Endometrial microvascular endothelial cells (primary cell): ENCODE measurements around the gene ISG20. TPM values are rescaled to one million over a fixed set of nuclear protein-coding genes. Genes with fewer than 3 reads are reported as not detected.

Experiments used
- in situ Hi-C: cut with HindIII; loops from 2 replicates; pipeline ENCODE4 v1.10.0; 2017; ENCODE audit warnings: low sequenced_read_pairs, low pct_unique_long_range_greater_than_20kb; ENCODE audit errors: inconsistent ontology term
- total RNA-seq: library from RNA; depleted of rRNA; stranded (reverse); fragments of >200 nt; gene quantifications from one replicate; pipeline ENCODE4 v1.2.3, GENCODE V29; 2015; ENCODE audit errors: inconsistent ontology term

Gene ISG20
- 5.1 TPM for total RNA-seq

- in situ Hi-C loops, result no loop called here
Measured at GRCh38 chr15:88638626-88639372, at the start of gene ISG20. Gene ISG20 (plus strand): TSS chr15:88639016. CDS start chr15:88639367, 351 bp downstream.

DNA sequence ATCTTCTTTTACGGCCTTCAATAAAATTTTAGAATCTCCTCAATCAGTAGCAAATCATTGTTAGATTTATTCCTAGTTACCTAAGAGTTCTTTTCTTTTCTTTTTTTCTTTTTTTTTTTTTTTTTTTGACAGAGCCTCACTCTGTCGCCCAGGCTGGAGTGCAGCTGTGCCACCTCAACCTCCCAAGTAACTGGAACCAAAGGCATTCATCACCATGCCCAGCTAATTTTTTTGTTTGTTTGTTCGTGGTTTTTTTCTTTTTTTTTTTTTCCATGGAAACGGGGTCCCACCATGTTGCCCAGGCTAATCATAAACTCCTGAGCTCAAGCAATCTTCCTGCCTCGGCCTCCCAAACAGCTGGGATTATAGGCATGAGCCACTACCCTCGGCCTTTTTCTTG, 48.1 kb upstream of the ISG20 start:
- in situ Hi-C loops, result no loop called here

DNA sequence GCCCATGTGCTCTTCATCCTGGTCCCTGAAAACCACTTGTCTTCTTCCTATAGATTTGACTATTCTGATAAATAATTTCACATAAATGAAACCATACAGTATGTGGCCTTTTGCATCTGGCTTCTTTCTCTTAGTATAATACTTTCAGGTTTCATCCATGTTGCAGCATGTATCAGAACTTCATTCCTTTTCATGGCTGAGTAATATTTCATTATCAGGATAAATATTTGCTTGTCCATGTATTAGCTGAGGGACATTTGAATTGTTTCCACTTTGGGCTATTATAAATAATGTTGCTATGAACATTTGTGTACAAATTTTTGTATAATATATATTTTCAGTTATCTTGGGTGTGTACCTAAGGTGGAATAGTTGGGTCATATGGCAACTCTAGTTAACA, 47.4 kb upstream of the ISG20 start:
- in situ Hi-C loops, result no loop called here

DNA sequence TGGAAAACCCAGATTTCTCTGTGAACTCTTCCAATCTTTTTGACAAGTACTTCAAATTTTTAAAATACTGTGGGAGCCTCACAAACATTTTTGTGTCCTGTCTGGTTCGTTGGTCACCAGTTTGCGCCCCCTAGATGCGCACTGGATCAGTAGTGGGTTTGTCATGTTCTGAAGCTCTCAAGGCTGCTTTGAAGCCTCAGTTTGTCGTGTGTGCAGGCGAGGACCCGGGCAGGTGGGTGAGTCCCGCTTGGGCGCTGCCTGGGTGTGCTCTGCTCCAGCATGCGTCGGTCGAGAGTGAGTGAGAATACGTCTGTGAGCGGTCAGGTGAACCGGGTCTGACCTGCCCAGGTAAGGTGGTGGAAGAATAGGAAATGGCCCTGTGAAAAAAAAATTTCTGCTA, 34.9 kb upstream of the ISG20 start:
- in situ Hi-C loops, result no loop called here

GRCh38 chr15:88604381-88605188, 34.2 kb upstream of the ISG20 start:
- in situ Hi-C loops, result no loop called here

DNA sequence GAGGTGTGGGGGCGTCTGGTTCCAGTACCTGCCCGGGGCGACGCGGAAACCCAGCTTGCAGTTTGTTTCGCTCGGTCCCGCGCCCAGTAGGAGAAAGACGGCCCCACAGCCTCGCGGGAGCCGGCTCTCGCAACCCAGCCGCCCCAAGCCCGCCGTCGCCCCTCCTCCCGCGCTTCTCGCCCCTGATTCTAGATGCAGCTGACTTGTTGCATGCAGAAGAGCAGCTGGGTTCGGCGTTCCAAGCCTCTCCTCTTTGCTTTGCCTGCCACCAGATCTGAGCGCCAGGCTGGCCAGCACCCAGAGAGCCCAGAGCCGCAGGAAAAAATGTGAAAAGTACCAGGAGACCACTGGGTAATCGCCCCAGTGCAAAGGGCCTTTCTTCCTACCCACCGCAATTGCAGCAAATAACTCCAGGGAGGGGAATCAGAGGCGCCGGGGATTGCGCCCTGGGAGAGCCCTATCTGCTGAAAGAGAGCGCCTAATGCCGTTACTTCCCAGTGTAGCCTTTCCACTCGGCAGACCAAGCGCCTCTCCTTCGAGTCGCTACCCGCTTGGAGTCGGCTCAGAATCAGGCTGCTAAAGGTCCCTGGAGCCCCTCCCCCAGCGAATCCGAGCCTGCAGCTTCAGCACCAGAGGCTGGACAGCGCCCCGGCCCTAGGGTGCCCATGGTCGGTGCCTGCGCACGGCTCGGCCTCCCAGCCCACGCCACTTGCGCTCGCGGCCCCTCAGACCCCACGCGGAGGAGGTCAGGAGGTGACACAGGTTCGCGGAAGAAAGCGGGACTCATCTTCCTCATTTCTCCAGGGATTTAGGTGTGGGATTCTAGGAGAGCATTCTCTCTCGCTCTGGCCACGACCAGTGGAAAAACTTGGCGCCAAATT, 33.4 kb upstream of the ISG20 start:
- in situ Hi-C loops, result no loop called here

GRCh38 chr15:88606070-88606794, 32.6 kb upstream of the ISG20 start:
- in situ Hi-C loops, result no loop called here

- in situ Hi-C loops, result no loop called here
Measured at GRCh38 chr15:88607951-88608350, 30.9 kb upstream of the ISG20 start.

GRCh38 chr15:88608607-88609181, 30.1 kb upstream of the ISG20 start:
- in situ Hi-C loops, result no loop called here

DNA sequence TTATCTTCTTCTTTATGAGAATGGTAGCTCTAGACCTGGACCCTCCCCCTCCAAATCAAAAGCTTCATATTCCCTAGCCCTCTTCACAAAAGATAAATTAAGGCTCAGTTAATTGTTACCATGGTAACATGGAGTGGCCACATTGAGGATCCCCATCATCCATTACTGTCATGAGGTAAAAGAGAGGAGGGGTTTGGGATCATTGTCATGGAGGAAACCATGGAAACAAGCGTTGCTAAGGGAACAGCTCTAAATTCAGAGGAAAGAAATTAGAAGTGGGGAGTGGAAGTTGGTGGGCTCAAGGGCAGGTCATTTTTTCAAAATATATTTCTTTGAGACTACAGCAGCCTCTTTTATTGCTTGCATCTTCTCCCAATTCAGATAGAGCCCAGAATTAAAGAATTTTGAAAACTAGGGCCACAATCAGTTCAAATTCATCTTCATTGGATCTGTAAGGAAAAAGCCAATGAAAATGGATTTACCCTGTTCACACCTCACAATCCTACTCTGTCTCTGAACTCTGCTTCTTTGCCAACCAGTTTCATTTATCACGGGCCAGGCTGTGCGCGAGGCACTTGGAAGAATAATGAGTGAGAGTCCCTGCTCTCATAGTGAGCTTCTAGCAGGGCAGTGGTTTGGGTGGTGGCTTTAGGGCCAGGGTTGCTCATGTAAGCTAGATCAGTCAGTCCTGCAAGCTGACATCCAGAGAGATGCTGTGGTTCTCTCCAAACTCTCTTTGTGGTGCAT, 29.3 kb upstream of the ISG20 start:
- in situ Hi-C loops, result no loop called here

GRCh38 chr15:88610701-88611231, 28.1 kb upstream of the ISG20 start:
- in situ Hi-C loops, result no loop called here

DNA sequence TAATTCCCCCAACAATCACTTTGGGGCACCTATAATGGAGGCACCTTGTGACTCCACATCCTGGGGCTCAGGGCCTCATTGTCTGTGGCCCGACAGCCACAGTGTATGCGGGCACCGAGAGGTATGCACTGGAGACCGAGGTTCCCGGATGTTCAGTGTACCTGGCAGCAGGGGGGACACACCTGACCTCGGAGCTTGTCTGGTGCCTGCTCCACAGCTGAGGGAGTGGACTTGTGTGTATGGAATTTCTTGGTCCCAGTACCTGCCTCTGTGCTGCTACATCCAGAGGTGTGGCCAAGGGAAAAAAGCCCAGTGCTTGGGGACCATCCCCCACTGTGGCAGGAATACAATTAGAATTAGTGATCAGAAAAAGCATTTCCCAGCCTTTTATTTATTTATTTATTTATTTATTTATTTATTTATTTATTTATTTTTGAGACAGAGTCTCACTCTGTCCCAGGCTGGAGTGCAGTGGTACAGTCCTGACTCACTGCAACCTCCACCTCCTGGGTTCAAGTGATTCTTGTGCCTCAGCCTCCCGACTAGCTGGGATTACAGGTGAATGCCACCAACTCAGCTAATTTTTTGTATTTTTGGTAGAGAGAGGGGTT, 26.5 kb upstream of the ISG20 start:
- in situ Hi-C loops, result no loop called here

GRCh38 chr15:88613074-88613944, 25.5 kb upstream of the ISG20 start:
- in situ Hi-C loops, result no loop called here

DNA sequence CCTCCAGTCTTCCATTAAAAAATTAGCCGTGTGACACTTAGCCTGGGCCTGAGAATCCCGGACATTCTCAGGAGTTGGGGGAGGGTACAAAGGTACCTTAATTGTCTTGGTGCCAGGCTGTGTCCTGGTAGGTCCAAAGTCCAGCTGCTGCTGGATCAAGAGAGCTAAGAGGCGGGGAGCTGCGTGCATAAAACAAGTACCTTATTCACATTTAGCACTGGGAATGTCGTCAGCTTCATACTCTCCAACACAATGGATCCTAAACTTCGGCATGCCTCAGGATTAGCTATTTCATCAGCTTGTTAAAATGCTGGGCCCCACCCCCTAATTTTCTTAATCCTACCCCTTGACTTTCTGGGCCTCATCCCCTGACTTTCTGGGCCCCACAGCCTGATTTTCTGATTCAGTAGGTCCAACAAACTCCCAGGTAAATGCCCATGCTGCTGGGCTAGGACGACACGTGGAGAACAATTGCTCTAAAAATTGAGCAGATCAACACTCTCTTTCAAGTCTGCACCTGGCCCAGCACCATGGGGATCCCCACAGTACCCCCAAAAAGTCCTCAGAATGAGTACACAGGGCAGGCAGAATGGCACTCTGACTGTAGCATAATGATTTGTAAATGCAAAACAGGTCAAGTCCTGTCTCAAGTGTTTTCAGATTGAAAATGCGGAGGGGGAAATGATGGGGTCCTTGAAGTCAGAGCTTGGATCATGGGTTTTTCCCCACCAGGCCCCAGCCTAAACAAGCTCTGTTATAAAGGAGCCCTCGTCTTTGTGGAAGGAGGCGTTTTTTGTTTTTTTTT, 23.3 kb upstream of the ISG20 start:
- in situ Hi-C loops, result no loop called here

- in situ Hi-C loops, result no loop called here
Measured at GRCh38 chr15:88616240-88616639, 22.6 kb upstream of the ISG20 start.
